Measurements from ENCODE around the gene EML6. TPM values are rescaled to one million over a fixed set of nuclear protein-coding genes. Genes with fewer than 3 reads are reported as not detected.

Gene EML6
- total RNA-seq, 1 donor from 2014 or later, result 10.4 TPM

DNA sequence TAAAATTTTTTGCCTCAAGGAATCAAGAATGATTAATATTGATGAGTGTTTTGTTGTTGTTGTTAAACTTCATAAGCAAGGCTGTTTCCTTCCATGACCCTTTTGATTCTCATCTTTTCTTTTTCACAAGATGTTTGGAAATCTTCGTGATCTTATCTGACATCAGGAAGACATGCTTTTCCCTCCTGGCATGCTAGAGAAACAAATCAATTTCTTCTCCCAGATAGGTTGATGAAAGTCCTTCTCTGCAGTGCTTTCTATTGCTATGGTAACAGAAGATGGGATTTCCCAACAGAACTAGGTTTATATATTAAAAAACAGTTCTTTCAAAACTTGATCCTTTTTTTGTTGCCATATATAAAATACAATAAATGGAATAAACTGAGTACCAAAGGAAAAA, 85.2 kb downstream of the EML6 start:
- Histone ChIP-seq H3K27me3 (ENCODE audit: control insufficient read depth in 3 of 3, insufficient read depth in 3 of 3, low read length in 3 of 3) (no peaks in the 10 kb centered on the region), H3K9ac (ENCODE audit: low read depth in 1 of 3, low read length in 3 of 3) (no peak overlapping the region), H3K36me3 (ENCODE audit: control insufficient read depth in 3 of 3, insufficient read depth in 3 of 3, low read length in 3 of 3) (no peaks in the 10 kb centered on the region), H3K9me3 (ENCODE audit: control insufficient read depth in 3 of 3, low read length in 3 of 3) (peaks cover 0 to 6% (median 0%) of the 10 kb centered on the region in 3 donors), H3K4me1 (ENCODE audit: control insufficient read depth in 3 of 3, insufficient read depth in 3 of 3, low read length in 3 of 3) (no peaks in the 10 kb centered on the region), H3K4me3 (ENCODE audit: low read length in 3 of 3) (no peak overlapping the region), H3K27ac (ENCODE audit: low read depth, low read length) (no peak overlapping the region)

DNA sequence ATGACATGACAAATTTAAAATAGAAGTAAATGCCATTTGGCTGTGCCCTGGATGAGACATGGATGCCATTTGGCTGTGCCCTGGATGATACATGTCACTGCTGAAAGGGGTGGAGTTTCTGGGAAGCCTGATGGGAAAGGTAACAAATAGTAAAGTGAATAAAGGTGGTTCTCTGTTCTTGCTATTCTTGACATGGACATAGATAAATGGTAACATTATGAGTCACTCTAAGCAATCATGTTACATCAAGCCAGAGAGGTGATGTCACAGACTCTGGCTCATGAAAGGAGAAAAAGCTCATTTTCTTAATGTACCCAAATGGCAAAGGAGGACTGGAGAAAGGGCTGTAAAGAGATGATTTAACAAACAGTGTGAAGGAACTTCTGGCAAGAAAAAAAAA, 86.4 kb downstream of the EML6 start:
- no peak overlapping the region for H3K4me3 ChIP-seq (ENCODE audit: low read length in 3 of 3)
- no peaks in the 10 kb centered on the region for H3K4me1 ChIP-seq (ENCODE audit: control insufficient read depth in 3 of 3, insufficient read depth in 3 of 3, low read length in 3 of 3)
- no peaks in the 10 kb centered on the region for H3K36me3 ChIP-seq (ENCODE audit: control insufficient read depth in 3 of 3, insufficient read depth in 3 of 3, low read length in 3 of 3)
- H3K27ac ChIP-seq (ENCODE audit: low read depth, low read length), result no peak overlapping the region
- H3K9ac ChIP-seq (ENCODE audit: low read depth in 1 of 3, low read length in 3 of 3), result no peak overlapping the region
- H3K9me3 ChIP-seq (ENCODE audit: control insufficient read depth in 3 of 3, low read length in 3 of 3), result peaks cover 0 to 6% (median 0%) of the 10 kb centered on the region in 3 donors
- no peaks in the 10 kb centered on the region for H3K27me3 ChIP-seq (ENCODE audit: control insufficient read depth in 3 of 3, insufficient read depth in 3 of 3, low read length in 3 of 3)

GRCh38 chr2:54810246-54810645, 86.8 kb downstream of the EML6 start:
- no peak overlapping the region for H3K9ac ChIP-seq (ENCODE audit: low read depth in 1 of 3, low read length in 3 of 3)
- no peak overlapping the region for H3K4me3 ChIP-seq (ENCODE audit: low read length in 3 of 3)
- no peaks in the 10 kb centered on the region for H3K27me3 ChIP-seq (ENCODE audit: control insufficient read depth in 3 of 3, insufficient read depth in 3 of 3, low read length in 3 of 3)
- H3K4me1 ChIP-seq (ENCODE audit: control insufficient read depth in 3 of 3, insufficient read depth in 3 of 3, low read length in 3 of 3), result no peaks in the 10 kb centered on the region
- H3K9me3 ChIP-seq (ENCODE audit: control insufficient read depth in 3 of 3, low read length in 3 of 3), result peaks cover 0 to 2% (median 0%) of the 10 kb centered on the region in 3 donors
- H3K27ac ChIP-seq (ENCODE audit: low read depth, low read length), result no peak overlapping the region
- no peaks in the 10 kb centered on the region for H3K36me3 ChIP-seq (ENCODE audit: control insufficient read depth in 3 of 3, insufficient read depth in 3 of 3, low read length in 3 of 3)

DNA sequence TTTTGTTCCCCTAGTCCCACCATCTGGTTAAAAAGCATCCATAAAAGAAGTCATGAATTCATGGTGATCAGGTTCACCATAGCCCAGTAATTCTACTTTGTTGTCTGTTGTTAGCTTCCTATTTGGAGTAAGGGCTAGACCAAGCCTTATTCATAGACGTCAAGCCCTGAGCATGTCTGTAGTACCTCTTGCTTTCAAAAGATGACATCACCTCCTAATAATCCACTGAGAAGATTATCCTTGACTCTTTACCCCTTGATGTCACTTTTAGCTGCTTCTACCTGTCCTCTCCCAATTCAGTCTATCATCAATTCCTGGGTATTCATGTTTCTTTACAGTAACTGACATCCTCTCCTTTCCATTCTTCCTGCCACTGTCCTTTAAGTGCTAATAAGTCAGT, 90.1 kb downstream of the EML6 start:
- Histone ChIP-seq H3K4me3 (ENCODE audit: low read length in 3 of 3) (no peak overlapping the region), H3K9me3 (ENCODE audit: control insufficient read depth in 3 of 3, low read length in 3 of 3) (no peaks in the 10 kb centered on the region), H3K27me3 (ENCODE audit: control insufficient read depth in 3 of 3, insufficient read depth in 3 of 3, low read length in 3 of 3) (no peaks in the 10 kb centered on the region), H3K4me1 (ENCODE audit: control insufficient read depth in 3 of 3, insufficient read depth in 3 of 3, low read length in 3 of 3) (no peaks in the 10 kb centered on the region), H3K27ac (ENCODE audit: low read depth, low read length) (no peak overlapping the region), H3K9ac (ENCODE audit: low read depth in 1 of 3, low read length in 3 of 3) (no peak overlapping the region), H3K36me3 (ENCODE audit: control insufficient read depth in 3 of 3, insufficient read depth in 3 of 3, low read length in 3 of 3) (no peaks in the 10 kb centered on the region)

DNA sequence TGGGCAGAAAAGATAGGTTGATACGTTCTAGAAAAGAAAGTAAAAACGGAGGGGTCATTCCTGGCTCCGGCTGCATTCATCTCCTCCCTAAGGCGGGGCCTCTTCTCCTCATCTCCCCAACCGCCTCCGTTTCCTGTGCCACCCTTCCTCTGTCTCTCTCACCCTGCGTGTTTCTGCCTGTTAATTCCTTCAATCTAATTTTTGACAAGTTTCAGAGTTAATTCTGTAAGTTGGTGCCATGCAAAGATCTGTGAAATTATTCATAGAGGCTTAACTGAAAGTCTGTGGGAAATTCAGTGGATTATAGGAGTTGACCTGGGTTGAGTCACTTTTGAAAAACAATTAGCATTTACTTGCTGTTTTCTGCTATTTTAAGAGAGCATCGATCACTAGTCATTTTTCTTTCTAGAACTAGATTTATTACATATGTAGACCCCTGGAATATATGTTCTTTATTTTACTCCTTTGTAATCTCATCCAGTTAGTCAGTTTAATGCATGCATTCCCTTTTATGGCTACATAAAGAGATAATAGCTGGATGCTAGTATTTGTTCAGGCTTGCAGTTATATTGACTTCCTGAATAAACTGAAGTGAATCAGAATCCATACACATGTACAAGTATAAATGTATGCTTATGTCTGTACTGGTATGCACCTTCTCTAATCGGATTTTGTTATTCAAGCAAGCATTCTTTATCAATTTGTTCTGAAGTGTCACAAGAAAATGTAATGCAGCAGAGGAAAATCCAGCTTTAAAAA, 91.1 kb downstream of the EML6 start:
- Histone ChIP-seq H3K27me3 (ENCODE audit: control insufficient read depth in 3 of 3, insufficient read depth in 3 of 3, low read length in 3 of 3) (no peaks in the 10 kb centered on the region), H3K36me3 (ENCODE audit: control insufficient read depth in 3 of 3, insufficient read depth in 3 of 3, low read length in 3 of 3) (no peaks in the 10 kb centered on the region), H3K4me1 (ENCODE audit: control insufficient read depth in 3 of 3, insufficient read depth in 3 of 3, low read length in 3 of 3) (no peaks in the 10 kb centered on the region), H3K9ac (ENCODE audit: low read depth in 1 of 3, low read length in 3 of 3) (no peak overlapping the region), H3K4me3 (ENCODE audit: low read length in 3 of 3) (no peak overlapping the region), H3K9me3 (ENCODE audit: control insufficient read depth in 3 of 3, low read length in 3 of 3) (no peaks in the 10 kb centered on the region), H3K27ac (ENCODE audit: low read depth, low read length) (no peak overlapping the region)

GRCh38 chr2:54815148-54815539, 91.7 kb downstream of the EML6 start:
- no peaks in the 10 kb centered on the region for H3K9me3 ChIP-seq (ENCODE audit: control insufficient read depth in 3 of 3, low read length in 3 of 3)
- no peak overlapping the region for H3K9ac ChIP-seq (ENCODE audit: low read depth in 1 of 3, low read length in 3 of 3)
- H3K27ac ChIP-seq (ENCODE audit: low read depth, low read length), result no peak overlapping the region
- no peaks in the 10 kb centered on the region for H3K4me1 ChIP-seq (ENCODE audit: control insufficient read depth in 3 of 3, insufficient read depth in 3 of 3, low read length in 3 of 3)
- H3K36me3 ChIP-seq (ENCODE audit: control insufficient read depth in 3 of 3, insufficient read depth in 3 of 3, low read length in 3 of 3), result no peaks in the 10 kb centered on the region
- H3K27me3 ChIP-seq (ENCODE audit: control insufficient read depth in 3 of 3, insufficient read depth in 3 of 3, low read length in 3 of 3), result no peaks in the 10 kb centered on the region
- H3K4me3 ChIP-seq (ENCODE audit: low read length in 3 of 3), result no peak overlapping the region

DNA sequence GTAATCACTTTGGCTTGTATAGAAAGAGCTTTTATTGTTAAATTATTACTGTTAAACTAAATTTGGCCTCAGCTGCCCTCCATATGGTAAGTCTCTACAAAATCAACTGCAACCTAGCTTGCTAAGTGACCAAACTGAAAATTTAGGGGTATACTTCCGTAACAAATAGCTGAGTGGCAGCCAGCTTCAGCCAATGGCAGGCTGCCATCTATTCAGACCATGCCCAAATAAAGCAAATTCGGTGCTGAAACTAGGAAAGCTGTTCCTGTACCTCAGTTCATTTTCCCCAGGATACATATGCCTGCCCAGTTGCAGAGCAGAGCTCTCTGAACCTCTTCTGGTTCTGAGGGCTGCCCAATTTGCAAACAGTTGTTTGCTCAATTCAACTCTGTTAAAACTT, 94.8 kb downstream of the EML6 start:
- no peak overlapping the region for H3K4me3 ChIP-seq (ENCODE audit: low read length in 3 of 3)
- H3K9me3 ChIP-seq (ENCODE audit: control insufficient read depth in 3 of 3, low read length in 3 of 3), result no peaks in the 10 kb centered on the region
- no peaks in the 10 kb centered on the region for H3K36me3 ChIP-seq (ENCODE audit: control insufficient read depth in 3 of 3, insufficient read depth in 3 of 3, low read length in 3 of 3)
- no peaks in the 10 kb centered on the region for H3K27me3 ChIP-seq (ENCODE audit: control insufficient read depth in 3 of 3, insufficient read depth in 3 of 3, low read length in 3 of 3)
- H3K9ac ChIP-seq (ENCODE audit: low read depth in 1 of 3, low read length in 3 of 3), result no peak overlapping the region
- no peak overlapping the region for H3K27ac ChIP-seq (ENCODE audit: low read depth, low read length)
- no peaks in the 10 kb centered on the region for H3K4me1 ChIP-seq (ENCODE audit: control insufficient read depth in 3 of 3, insufficient read depth in 3 of 3, low read length in 3 of 3)

GRCh38 chr2:54820558-54820957, 97.1 kb downstream of the EML6 start:
- H3K36me3 ChIP-seq (ENCODE audit: control insufficient read depth in 3 of 3, insufficient read depth in 3 of 3, low read length in 3 of 3), result no peaks in the 10 kb centered on the region
- no peaks in the 10 kb centered on the region for H3K27me3 ChIP-seq (ENCODE audit: control insufficient read depth in 3 of 3, insufficient read depth in 3 of 3, low read length in 3 of 3)

DNA sequence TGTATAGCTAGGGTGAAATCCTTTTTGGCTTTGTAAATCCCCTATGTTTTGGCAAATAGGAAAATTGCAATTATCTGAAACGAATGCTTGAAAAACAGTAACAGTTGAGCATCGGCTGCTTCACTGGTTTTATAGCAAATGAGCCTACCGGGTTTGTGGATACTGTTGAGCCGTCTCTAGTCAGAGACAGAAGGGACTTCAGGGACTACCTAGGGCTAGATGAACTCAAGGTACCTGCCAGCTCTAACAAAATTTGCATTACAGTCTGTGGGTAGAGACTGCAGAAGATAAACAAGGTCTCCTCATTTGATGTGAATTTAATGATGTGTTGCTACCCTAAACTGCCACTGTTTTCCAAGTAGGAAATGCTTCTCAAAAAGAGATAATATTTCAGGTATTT, 101.1 kb downstream of the EML6 start:
- H3K4me1 ChIP-seq (ENCODE audit: control insufficient read depth in 3 of 3, insufficient read depth in 3 of 3, low read length in 3 of 3), result no peaks in the 10 kb centered on the region
- H3K27me3 ChIP-seq (ENCODE audit: control insufficient read depth in 3 of 3, insufficient read depth in 3 of 3, low read length in 3 of 3), result no peaks in the 10 kb centered on the region
- no peak overlapping the region for H3K27ac ChIP-seq (ENCODE audit: low read depth, low read length)
- H3K9me3 ChIP-seq (ENCODE audit: control insufficient read depth in 3 of 3, low read length in 3 of 3), result no peaks in the 10 kb centered on the region
- H3K36me3 ChIP-seq (ENCODE audit: control insufficient read depth in 3 of 3, insufficient read depth in 3 of 3, low read length in 3 of 3), result no peaks in the 10 kb centered on the region
- no peak overlapping the region for H3K4me3 ChIP-seq (ENCODE audit: low read length in 3 of 3)
- no peak overlapping the region for H3K9ac ChIP-seq (ENCODE audit: low read depth in 1 of 3, low read length in 3 of 3)

More at GRCh38 chr2:54820558-54820957, 97.1 kb downstream of the EML6 start:
- H3K4me3 ChIP-seq (ENCODE audit: low read length in 3 of 3), result no peak overlapping the region
- H3K9ac ChIP-seq (ENCODE audit: low read depth in 1 of 3, low read length in 3 of 3), result no peak overlapping the region
- H3K4me1 ChIP-seq (ENCODE audit: control insufficient read depth in 3 of 3, insufficient read depth in 3 of 3, low read length in 3 of 3), result no peaks in the 10 kb centered on the region
- H3K9me3 ChIP-seq (ENCODE audit: control insufficient read depth in 3 of 3, low read length in 3 of 3), result no peaks in the 10 kb centered on the region
- no peak overlapping the region for H3K27ac ChIP-seq (ENCODE audit: low read depth, low read length)

DNA sequence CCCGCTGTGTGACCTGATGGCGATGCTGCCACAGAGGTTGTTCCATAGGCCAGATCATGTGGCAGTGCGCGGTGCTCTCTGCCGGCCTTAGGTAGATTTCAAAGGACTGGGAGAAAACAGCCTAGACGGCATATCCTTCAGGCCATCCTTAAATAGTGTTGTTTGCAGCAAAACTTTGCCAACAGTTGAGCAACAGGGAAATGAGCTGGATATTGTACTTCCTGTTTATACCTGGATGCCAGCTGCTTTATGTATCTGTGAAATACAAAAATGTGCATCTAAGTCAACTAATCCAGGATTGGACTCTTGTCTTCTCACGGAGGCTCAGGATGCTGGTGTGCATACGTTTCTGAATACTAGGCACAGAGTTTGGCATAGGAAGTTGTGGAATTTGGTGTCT, 107.1 kb downstream of the EML6 start:
- H3K9me3 ChIP-seq (ENCODE audit: control insufficient read depth in 3 of 3, low read length in 3 of 3), result no peaks in the 10 kb centered on the region
- no peaks in the 10 kb centered on the region for H3K4me1 ChIP-seq (ENCODE audit: control insufficient read depth in 3 of 3, insufficient read depth in 3 of 3, low read length in 3 of 3)
- no peaks in the 10 kb centered on the region for H3K36me3 ChIP-seq (ENCODE audit: control insufficient read depth in 3 of 3, insufficient read depth in 3 of 3, low read length in 3 of 3)
- H3K27me3 ChIP-seq (ENCODE audit: control insufficient read depth in 3 of 3, insufficient read depth in 3 of 3, low read length in 3 of 3), result no peaks in the 10 kb centered on the region
- no peak overlapping the region for H3K9ac ChIP-seq (ENCODE audit: low read depth in 1 of 3, low read length in 3 of 3)
- H3K4me3 ChIP-seq (ENCODE audit: low read length in 3 of 3), result no peak overlapping the region
- no peak overlapping the region for H3K27ac ChIP-seq (ENCODE audit: low read depth, low read length)
